SK-N-SH (cell line): Measurements from ENCODE around the gene ESM1.

Experiments
- CTCF ChIP-seq: fragments of 200-600 bp; sonication (generic); IDR thresholded peaks from 2 replicates; pipeline ENCODE4 v1.6.1; 2017; ENCODE audit warnings: antibody characterized with exemption, mild to moderate bottlenecking, moderate library complexity
- ELF1 ChIP-seq: IDR thresholded peaks from 2 replicates; pipeline ENCODE4 v1.4.0; 2012
- EP300 ChIP-seq, 2 experiments: IDR thresholded peaks; 2 replicates each; pipeline versions ENCODE4 v1.4.0 to v1.6.1; 2012; ENCODE audit warnings: borderline replicate concordance in 1 of 2, low read depth in 1 of 2, low read length in 1 of 2
- EZH2phosphoT487 ChIP-seq: fragments of 200-600 bp; sonication (generic); IDR thresholded peaks from 2 replicates; pipeline ENCODE4 v1.6.1; 2017; ENCODE audit warnings: low read depth, mixed run types, mild to moderate bottlenecking, antibody characterized with exemption, moderate library complexity, borderline replicate concordance
- GATA2 ChIP-seq: sonication (generic); formaldehyde crosslinking; IDR thresholded peaks from 2 replicates; pipeline ENCODE4 v1.5.0; 2020; ENCODE audit warnings: mild to moderate bottlenecking, missing genetic modification reagents
- MAX ChIP-seq: IDR thresholded peaks from 2 replicates; pipeline ENCODE4 v1.4.0; 2012; ENCODE audit warnings: low read depth
- MXI1 ChIP-seq: IDR thresholded peaks from 2 replicates; pipeline ENCODE4 v1.6.1; 2012; ENCODE audit warnings: mild to moderate bottlenecking, low read depth, low read length, improper control_type of control experiment
- POLR2AphosphoS5 ChIP-seq: IDR thresholded peaks from 2 replicates; pipeline ENCODE4 v1.6.1; 2012; ENCODE audit warnings: low read depth, low read length
- RAD21 ChIP-seq: IDR thresholded peaks from 2 replicates; pipeline ENCODE4 v1.6.1; 2012; ENCODE audit warnings: mild to moderate bottlenecking, low read length
- RFX5 ChIP-seq: IDR thresholded peaks from 2 replicates; pipeline ENCODE4 v1.6.1; 2012; ENCODE audit warnings: mild to moderate bottlenecking, improper control_type of control experiment, low read length
- SMC3 ChIP-seq: IDR thresholded peaks from 2 replicates; pipeline ENCODE4 v1.6.1; 2012; ENCODE audit warnings: low read depth, low read length, improper control_type of control experiment
- TAF1 ChIP-seq: IDR thresholded peaks from 2 replicates; pipeline ENCODE4 v1.6.1; 2012; ENCODE audit warnings: low read depth, mild to moderate bottlenecking, low read length, moderate library complexity, borderline replicate concordance
- USF1 ChIP-seq: IDR thresholded peaks from 2 replicates; pipeline ENCODE4 v1.4.0; 2012; ENCODE audit warnings: low read depth, borderline replicate concordance
- YY1 ChIP-seq: IDR thresholded peaks from 2 replicates; pipeline ENCODE4 v1.4.0; 2012; ENCODE audit warnings: low read depth, mild to moderate bottlenecking

GRCh38 chr5:54988817-54989216, 3.4 kb upstream of the ESM1 start:
- TF ChIP-seq TAF1 (no peak), CTCF (no peak), USF1 (no peak), ELF1 (no peak), POLR2AphosphoS5 (no peak), SMC3 (no peak), MXI1 (no peak), RAD21 (no peak), EP300 (IDR thresholded peaks at IDR 0.05; ENCODE audit: borderline replicate concordance in 1 of 2, low read depth in 1 of 2, low read length in 1 of 2) (no peak), YY1 (no peak), RFX5 (no peak), GATA2 (no peak), MAX (no peak), EZH2phosphoT487 (no peak)
